ENCODE data around the gene MORN4.

Gene MORN4

GRCh38 chr10:97573672-97574071 is 59.6 kb downstream of the MORN4 start:
- no peaks in the 10 kb centered on the region for H3K9me3 ChIP-seq (replicated peaks in 1 of 2; ENCODE audit: control insufficient read depth in 2 of 2, insufficient read depth in 1 of 2, low read depth in 1 of 2, low read length in 2 of 2)
- no peak for DNase-seq (ENCODE audit: low spot score)
- H3K4me1 ChIP-seq (ENCODE audit: control insufficient read depth in 2 of 2, insufficient read depth in 1 of 2, low read depth in 1 of 2, low read length in 2 of 2), result peaks cover 0 to 3% of the 10 kb centered on the region in 2 donors
- H3K27ac ChIP-seq (replicated peaks; ENCODE audit: low read length), result no peak overlapping the region
- no peak overlapping the region for H4K91ac ChIP-seq (ENCODE audit: low read depth, low read length, poor library complexity)
- no CpG with 5 or more reads among the region's 2 CpGs for WGBS, 2 donors (ENCODE audit: extremely low coverage in 2 of 2, insufficient read length in 2 of 2, insufficient replicate concordance in 1 of 2)
- H4K8ac ChIP-seq (ENCODE audit: low read depth, low read length), result no peak overlapping the region
- no peak overlapping the region for H3K9ac ChIP-seq (ENCODE audit: low read depth, low read length, poor library complexity)
- peaks cover 0 to 2% of the 10 kb centered on the region in 2 donors for H3K36me3 ChIP-seq (replicated peaks in 1 of 2; ENCODE audit: control insufficient read depth in 2 of 2, insufficient read depth in 2 of 2, low read length in 2 of 2)
- H3K27me3 ChIP-seq (ENCODE audit: control insufficient read depth in 3 of 3, insufficient read depth in 3 of 3, low read depth in 1 of 3, low read length in 3 of 3), result no peaks in the 10 kb centered on the region
- no peaks in the 10 kb centered on the region for H3K79me1 ChIP-seq (ENCODE audit: low read depth, low read length)
- H3K4me2 ChIP-seq (ENCODE audit: insufficient read depth, low read length, poor library complexity, severe bottlenecking), result no peak overlapping the region
- no peak overlapping the region for H3K4ac ChIP-seq (ENCODE audit: low read length)
- H3K4me3 ChIP-seq (ENCODE audit: low read length in 2 of 2), result no peak overlapping the region
- no peak overlapping the region for H2BK15ac ChIP-seq (ENCODE audit: low read length)
- no peak overlapping the region for H2BK5ac ChIP-seq (ENCODE audit: low read length)
- no peak overlapping the region for H2AK5ac ChIP-seq (ENCODE audit: low read depth, low read length)
- H2AFZ ChIP-seq (ENCODE audit: low read length), result no peak overlapping the region
- no peak overlapping the region for H2BK120ac ChIP-seq (ENCODE audit: low read depth, low read length)
- no peak overlapping the region for H3K18ac ChIP-seq (ENCODE audit: low read length)
- no peak overlapping the region for H3K23ac ChIP-seq (ENCODE audit: low read depth, low read length, poor library complexity)
- no peak overlapping the region for H3K14ac ChIP-seq (ENCODE audit: low read length)
- no peak overlapping the region for H2BK12ac ChIP-seq (ENCODE audit: low read length)

GRCh38 chr10:97573021-97573420 is 60.3 kb downstream of the MORN4 start:
- H3K79me1 ChIP-seq (ENCODE audit: low read depth, low read length), result no peaks in the 10 kb centered on the region
- H3K27me3 ChIP-seq (ENCODE audit: control insufficient read depth in 3 of 3, insufficient read depth in 3 of 3, low read depth in 1 of 3, low read length in 3 of 3), result no peaks in the 10 kb centered on the region
- no CpG with 5 or more reads among the region's 2 CpGs for WGBS, 2 donors (ENCODE audit: extremely low coverage in 2 of 2, insufficient read length in 2 of 2, insufficient replicate concordance in 1 of 2)
- H3K4me1 ChIP-seq (ENCODE audit: control insufficient read depth in 2 of 2, insufficient read depth in 1 of 2, low read depth in 1 of 2, low read length in 2 of 2), result peaks cover 0 to 3% of the 10 kb centered on the region in 2 donors
- H3K4ac ChIP-seq (ENCODE audit: low read length), result no peak overlapping the region
- no peak overlapping the region for H3K23ac ChIP-seq (ENCODE audit: low read depth, low read length, poor library complexity)
- H3K18ac ChIP-seq (ENCODE audit: low read length), result no peak overlapping the region
- H3K4me3 ChIP-seq (ENCODE audit: low read length in 2 of 2), result no peak overlapping the region
- no peak overlapping the region for H2BK120ac ChIP-seq (ENCODE audit: low read depth, low read length)
- H3K9me3 ChIP-seq (replicated peaks in 1 of 2; ENCODE audit: control insufficient read depth in 2 of 2, insufficient read depth in 1 of 2, low read depth in 1 of 2, low read length in 2 of 2), result no peaks in the 10 kb centered on the region
- H3K4me2 ChIP-seq (ENCODE audit: insufficient read depth, low read length, poor library complexity, severe bottlenecking), result no peak overlapping the region
- H3K14ac ChIP-seq (ENCODE audit: low read length), result no peak overlapping the region
- H2BK5ac ChIP-seq (ENCODE audit: low read length), result no peak overlapping the region
- H3K9ac ChIP-seq (ENCODE audit: low read depth, low read length, poor library complexity), result no peak overlapping the region
- H2AFZ ChIP-seq (ENCODE audit: low read length), result no peak overlapping the region
- no peak overlapping the region for H4K91ac ChIP-seq (ENCODE audit: low read depth, low read length, poor library complexity)
- no peak overlapping the region for H2BK15ac ChIP-seq (ENCODE audit: low read length)
- H2BK12ac ChIP-seq (ENCODE audit: low read length), result no peak overlapping the region
- H3K36me3 ChIP-seq (replicated peaks in 1 of 2; ENCODE audit: control insufficient read depth in 2 of 2, insufficient read depth in 2 of 2, low read length in 2 of 2), result peaks cover 0 to 2% of the 10 kb centered on the region in 2 donors
- DNase-seq (ENCODE audit: low spot score), result no peak
- no peak overlapping the region for H3K27ac ChIP-seq (replicated peaks; ENCODE audit: low read length)
- H2AK5ac ChIP-seq (ENCODE audit: low read depth, low read length), result no peak overlapping the region
- H4K8ac ChIP-seq (ENCODE audit: low read depth, low read length), result no peak overlapping the region

- no peak within 1 kb of the TSS for H3K14ac ChIP-seq (ENCODE audit: low read length)
- no peak within 1 kb of the TSS for H3K4me3 ChIP-seq (ENCODE audit: low read length in 2 of 2)
- peak within 1 kb of the TSS; percentile 50 for H3K18ac ChIP-seq (ENCODE audit: low read length)
- H3K27me3 ChIP-seq (ENCODE audit: control insufficient read depth in 3 of 3, insufficient read depth in 3 of 3, low read depth in 1 of 3, low read length in 3 of 3), result no peaks in the 10 kb centered on the region
- H3K9me3 ChIP-seq (replicated peaks in 1 of 2; ENCODE audit: control insufficient read depth in 2 of 2, insufficient read depth in 1 of 2, low read depth in 1 of 2, low read length in 2 of 2), result no peaks in the 10 kb centered on the region
- H3K4ac ChIP-seq (ENCODE audit: low read length), result no peak within 1 kb of the TSS
- no peak within 1 kb of the TSS for H4K8ac ChIP-seq (ENCODE audit: low read depth, low read length)
- WGBS, 2 donors (ENCODE audit: extremely low coverage in 2 of 2, insufficient read length in 2 of 2, insufficient replicate concordance in 1 of 2), result no CpG with 5 or more reads among the region's 16 CpGs
- peak within 1 kb of the TSS; percentile 74 for H3K9ac ChIP-seq (ENCODE audit: low read depth, low read length, poor library complexity)
- no peak within 1 kb of the TSS for H2BK12ac ChIP-seq (ENCODE audit: low read length)
- H2BK5ac ChIP-seq (ENCODE audit: low read length), result no peak within 1 kb of the TSS
- H2BK15ac ChIP-seq (ENCODE audit: low read length), result peak within 1 kb of the TSS; percentile 78
- no peak within 1 kb of the TSS for H2AFZ ChIP-seq (ENCODE audit: low read length)
- peak; percentile 45 for DNase-seq (ENCODE audit: low spot score)
- no peak within 1 kb of the TSS for H3K27ac ChIP-seq (replicated peaks; ENCODE audit: low read length)
- H4K91ac ChIP-seq (ENCODE audit: low read depth, low read length, poor library complexity), result no peak within 1 kb of the TSS
- no peak within 1 kb of the TSS for H3K4me2 ChIP-seq (ENCODE audit: insufficient read depth, low read length, poor library complexity, severe bottlenecking)
- H3K4me1 ChIP-seq (ENCODE audit: control insufficient read depth in 2 of 2, insufficient read depth in 1 of 2, low read depth in 1 of 2, low read length in 2 of 2), result peaks cover 0 to 3% of the 10 kb centered on the region in 2 donors
- no peaks in the 10 kb centered on the region for H3K79me1 ChIP-seq (ENCODE audit: low read depth, low read length)
- H2BK120ac ChIP-seq (ENCODE audit: low read depth, low read length), result no peak within 1 kb of the TSS
- H2AK5ac ChIP-seq (ENCODE audit: low read depth, low read length), result no peak within 1 kb of the TSS
- H3K23ac ChIP-seq (ENCODE audit: low read depth, low read length, poor library complexity), result no peak within 1 kb of the TSS
- H3K36me3 ChIP-seq (replicated peaks in 1 of 2; ENCODE audit: control insufficient read depth in 2 of 2, insufficient read depth in 2 of 2, low read length in 2 of 2), result peaks cover 0 to 2% of the 10 kb centered on the region in 2 donors
Observed at GRCh38 chr10:97572214-97572989, 60.9 kb downstream of the MORN4 start, which contains the start of gene ANKRD2. Gene ANKRD2 (plus strand): TSS chr10:97572779. CDS start chr10:97572789, 10 bp downstream.

GRCh38 chr10:97571622-97572021 is 61.7 kb downstream of the MORN4 start:
- Histone ChIP-seq H3K18ac (ENCODE audit: low read length) (no peak overlapping the region), H3K4me1 (ENCODE audit: control insufficient read depth in 2 of 2, insufficient read depth in 1 of 2, low read depth in 1 of 2, low read length in 2 of 2) (peaks cover 0 to 3% of the 10 kb centered on the region in 2 donors), H3K9me3 (replicated peaks in 1 of 2; ENCODE audit: control insufficient read depth in 2 of 2, insufficient read depth in 1 of 2, low read depth in 1 of 2, low read length in 2 of 2) (no peaks in the 10 kb centered on the region), H2BK5ac (ENCODE audit: low read length) (no peak overlapping the region), H3K23ac (ENCODE audit: low read depth, low read length, poor library complexity) (no peak overlapping the region), H2BK120ac (ENCODE audit: low read depth, low read length) (no peak overlapping the region), H2AFZ (ENCODE audit: low read length) (no peak overlapping the region), H3K4me3 (ENCODE audit: low read length in 2 of 2) (no peak overlapping the region), H3K14ac (ENCODE audit: low read length) (no peak overlapping the region), H3K4me2 (ENCODE audit: insufficient read depth, low read length, poor library complexity, severe bottlenecking) (no peak overlapping the region), H3K4ac (ENCODE audit: low read length) (no peak overlapping the region), H2AK5ac (ENCODE audit: low read depth, low read length) (no peak overlapping the region), H4K8ac (ENCODE audit: low read depth, low read length) (no peak overlapping the region), H3K36me3 (replicated peaks in 1 of 2; ENCODE audit: control insufficient read depth in 2 of 2, insufficient read depth in 2 of 2, low read length in 2 of 2) (peaks cover 0 to 2% of the 10 kb centered on the region in 2 donors), H3K9ac (ENCODE audit: low read depth, low read length, poor library complexity) (no peak overlapping the region), H3K79me1 (ENCODE audit: low read depth, low read length) (no peaks in the 10 kb centered on the region), H2BK15ac (ENCODE audit: low read length) (no peak overlapping the region), H3K27ac (replicated peaks; ENCODE audit: low read length) (no peak overlapping the region), H3K27me3 (ENCODE audit: control insufficient read depth in 3 of 3, insufficient read depth in 3 of 3, low read depth in 1 of 3, low read length in 3 of 3) (no peaks in the 10 kb centered on the region), H2BK12ac (ENCODE audit: low read length) (no peak overlapping the region), H4K91ac (ENCODE audit: low read depth, low read length, poor library complexity) (no peak overlapping the region)
- no CpG with 5 or more reads among the region's 3 CpGs for WGBS, 2 donors (ENCODE audit: extremely low coverage in 2 of 2, insufficient read length in 2 of 2, insufficient replicate concordance in 1 of 2)
- no peak for DNase-seq (ENCODE audit: low spot score)

Measured in neuronal stem cell (in vitro differentiated cells).